ENCODE measurements around the gene LZTS2. TPM values are rescaled to one million over a fixed set of nuclear protein-coding genes. Genes with fewer than 3 reads are reported as not detected.
A peak's percentile ranks its signal among the peaks of the same experiment; 100 is the strongest.

LZTS2 gene
- total and polyA plus RNA-seq, 10 of the 15 experiments (the other 5 are each of a cell fraction or from before 2014, with no cell fraction given) = 0.08 to 13.4 (median 7.2) TPM

DNA sequence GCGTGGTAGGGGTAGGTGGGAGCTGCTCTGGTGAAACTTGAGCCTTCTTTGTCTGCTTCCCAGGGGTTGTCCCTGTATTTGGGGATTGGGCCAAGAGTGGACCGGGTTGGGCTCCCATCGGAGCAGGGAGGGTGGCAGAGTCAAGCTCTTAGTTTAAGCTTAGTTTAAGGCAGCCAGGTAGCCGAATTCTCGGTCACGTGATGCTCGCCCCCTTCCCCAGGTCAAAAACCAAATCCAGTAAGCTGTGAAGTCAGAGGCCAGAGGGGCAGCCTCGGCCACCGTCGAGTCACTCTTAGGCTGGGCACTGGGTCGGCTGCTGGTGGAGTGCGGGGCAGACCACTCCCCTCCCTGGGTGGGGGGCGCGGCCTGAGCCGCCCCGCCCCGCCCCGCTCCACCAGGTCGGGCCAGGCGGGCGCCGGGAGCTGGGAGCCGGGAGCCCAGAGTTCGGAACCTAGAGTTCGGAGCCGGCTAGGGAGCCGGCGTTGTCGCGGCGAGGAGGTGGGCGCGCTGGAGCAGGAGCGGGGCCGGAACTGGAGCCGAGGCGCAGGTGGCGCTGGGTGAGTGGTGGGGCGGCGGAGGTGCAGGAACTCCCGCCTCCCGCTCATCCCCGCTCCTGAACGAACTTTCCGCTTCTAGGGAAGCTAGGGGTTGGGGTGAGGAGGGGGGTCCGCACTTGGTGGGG is 2.8 kb upstream of the LZTS2 start (continued):
- TF ChIP-seq, protein P1, sequence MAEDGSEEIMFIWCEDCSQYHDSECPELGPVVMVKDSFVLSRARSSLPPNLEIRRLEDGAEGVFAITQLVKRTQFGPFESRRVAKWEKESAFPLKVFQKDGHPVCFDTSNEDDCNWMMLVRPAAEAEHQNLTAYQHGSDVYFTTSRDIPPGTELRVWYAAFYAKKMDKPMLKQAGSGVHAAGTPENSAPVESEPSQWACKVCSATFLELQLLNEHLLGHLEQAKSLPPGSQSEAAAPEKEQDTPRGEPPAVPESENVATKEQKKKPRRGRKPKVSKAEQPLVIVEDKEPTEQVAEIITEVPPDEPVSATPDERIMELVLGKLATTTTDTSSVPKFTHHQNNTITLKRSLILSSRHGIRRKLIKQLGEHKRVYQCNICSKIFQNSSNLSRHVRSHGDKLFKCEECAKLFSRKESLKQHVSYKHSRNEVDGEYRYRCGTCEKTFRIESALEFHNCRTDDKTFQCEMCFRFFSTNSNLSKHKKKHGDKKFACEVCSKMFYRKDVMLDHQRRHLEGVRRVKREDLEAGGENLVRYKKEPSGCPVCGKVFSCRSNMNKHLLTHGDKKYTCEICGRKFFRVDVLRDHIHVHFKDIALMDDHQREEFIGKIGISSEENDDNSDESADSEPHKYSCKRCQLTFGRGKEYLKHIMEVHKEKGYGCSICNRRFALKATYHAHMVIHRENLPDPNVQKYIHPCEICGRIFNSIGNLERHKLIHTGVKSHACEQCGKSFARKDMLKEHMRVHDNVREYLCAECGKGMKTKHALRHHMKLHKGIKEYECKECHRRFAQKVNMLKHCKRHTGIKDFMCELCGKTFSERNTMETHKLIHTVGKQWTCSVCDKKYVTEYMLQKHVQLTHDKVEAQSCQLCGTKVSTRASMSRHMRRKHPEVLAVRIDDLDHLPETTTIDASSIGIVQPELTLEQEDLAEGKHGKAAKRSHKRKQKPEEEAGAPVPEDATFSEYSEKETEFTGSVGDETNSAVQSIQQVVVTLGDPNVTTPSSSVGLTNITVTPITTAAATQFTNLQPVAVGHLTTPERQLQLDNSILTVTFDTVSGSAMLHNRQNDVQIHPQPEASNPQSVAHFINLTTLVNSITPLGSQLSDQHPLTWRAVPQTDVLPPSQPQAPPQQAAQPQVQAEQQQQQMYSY (CRISPR knock-in tag; IDR thresholded peaks at IDR 0.05) = no peak
- no peak for TF ChIP-seq MEF2A (IDR thresholded peaks at IDR 0.05; ENCODE audit: insufficient read depth, low read depth, low read length)
- TF ChIP-seq NR2C1 (IDR thresholded peaks at IDR 0.05) = no peak
- no peak for TF ChIP-seq ZNF217 (IDR thresholded peaks at IDR 0.05)

DNA sequence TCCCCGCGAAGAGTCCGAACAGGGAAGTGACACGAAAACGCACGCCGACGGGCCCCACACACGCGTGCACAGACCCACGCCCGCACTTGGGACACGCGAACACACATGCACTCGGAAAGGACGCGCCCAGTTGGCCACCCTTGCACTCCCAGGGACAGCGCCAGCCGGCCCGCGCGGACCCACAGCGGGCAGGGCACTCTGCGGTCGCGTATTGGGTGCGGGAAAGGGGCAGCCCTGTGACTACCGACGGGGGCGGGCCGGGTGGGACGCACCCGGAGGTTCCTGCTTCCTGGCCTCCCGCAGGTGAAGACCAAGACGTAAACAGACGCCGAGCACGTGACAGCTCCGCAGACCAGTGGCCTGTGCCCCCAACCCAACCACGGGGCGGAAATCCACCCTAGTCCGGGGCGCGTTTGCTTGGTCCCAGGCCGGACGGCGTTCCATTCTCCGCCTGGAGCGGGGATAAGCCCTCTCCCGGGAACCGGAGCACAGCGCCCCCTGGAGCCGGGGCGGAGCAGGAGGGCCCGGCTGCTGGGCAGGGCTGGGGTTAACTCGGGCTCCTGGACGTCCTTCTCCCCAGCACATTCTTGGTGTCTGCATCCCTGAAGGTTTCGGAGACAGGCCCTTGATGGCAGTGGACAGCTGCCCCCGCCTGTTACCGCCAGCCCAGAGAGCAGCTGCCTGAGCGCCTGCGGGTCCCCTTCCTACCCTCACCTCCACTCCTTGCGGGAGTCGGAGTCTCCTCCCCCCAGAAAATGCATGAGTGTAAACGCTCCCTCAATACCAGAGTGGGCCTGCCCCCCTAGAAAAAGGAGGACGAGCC is 2.0 kb upstream of the LZTS2 start:
- ATAC-seq = peak; percentile 70
- TF ChIP-seq SMAD1 (IDR thresholded peaks at IDR 0.05; ENCODE audit: low read depth, partially characterized antibody) (no peak), FOXK2 (IDR thresholded peaks at IDR 0.05) (peak; percentile 74), CHD2 (IDR thresholded peaks at IDR 0.05; ENCODE audit: borderline replicate concordance, low read depth, low read length) (0 out of 2 replicates have a peak, but pooled peaks have one; percentile 6), CREM (IDR thresholded peaks at IDR 0.05; ENCODE audit: low read depth) (no peak), GATAD2B (conservative IDR thresholded peaks at IDR 0.05; ENCODE audit: low read depth) (peak; percentile 89; the same call in 1 of the 2 replicates), RELA (IDR thresholded peaks at IDR 0.05; ENCODE audit: borderline replicate concordance, partially characterized antibody) (no peak), NR2F1 (conservative IDR thresholded peaks at IDR 0.05) (peak; percentile 62; the same call in 1 of the 2 replicates), ATF7 (IDR thresholded peaks at IDR 0.05; ENCODE audit: low read depth) (no peak)
- TF ChIP-seq, protein P2, sequence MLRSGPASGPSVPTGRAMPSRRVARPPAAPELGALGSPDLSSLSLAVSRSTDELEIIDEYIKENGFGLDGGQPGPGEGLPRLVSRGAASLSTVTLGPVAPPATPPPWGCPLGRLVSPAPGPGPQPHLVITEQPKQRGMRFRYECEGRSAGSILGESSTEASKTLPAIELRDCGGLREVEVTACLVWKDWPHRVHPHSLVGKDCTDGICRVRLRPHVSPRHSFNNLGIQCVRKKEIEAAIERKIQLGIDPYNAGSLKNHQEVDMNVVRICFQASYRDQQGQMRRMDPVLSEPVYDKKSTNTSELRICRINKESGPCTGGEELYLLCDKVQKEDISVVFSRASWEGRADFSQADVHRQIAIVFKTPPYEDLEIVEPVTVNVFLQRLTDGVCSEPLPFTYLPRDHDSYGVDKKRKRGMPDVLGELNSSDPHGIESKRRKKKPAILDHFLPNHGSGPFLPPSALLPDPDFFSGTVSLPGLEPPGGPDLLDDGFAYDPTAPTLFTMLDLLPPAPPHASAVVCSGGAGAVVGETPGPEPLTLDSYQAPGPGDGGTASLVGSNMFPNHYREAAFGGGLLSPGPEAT (IDR thresholded peaks at IDR 0.05; ENCODE audit: low read depth) = peak; percentile 77

More for the DNA sequence above, 2.0 kb upstream of the LZTS2 start:
- FAIRE-seq = peak; percentile 69
- H3K27ac ChIP-seq (ENCODE audit: control insufficient read depth, insufficient read depth) = peak overlapping the region; percentile 88
- no TSS peak for BruUV-seq (replicated peaks)
- H3K36me3 ChIP-seq (ENCODE audit: control insufficient read depth in 2 of 2, insufficient read depth in 2 of 2, low read length in 1 of 2) = peaks cover 0 to 5% of the 10 kb centered on the region in 2 experiments; a peak in 3 of 4 replicates
- H3K9me3 ChIP-seq (replicated peaks; ENCODE audit: control insufficient read depth, insufficient read depth, low read length) = no peaks in the 10 kb centered on the region
- SMC1A ChIA-PET (ENCODE audit: uncharacterized antibody, unreplicated experiment) = interaction anchor here (1.1 to 2.0 kb wide), 5 partner anchors 10 to 44 kb away, joined by 4 to 9 read pairs (median 5); partner anchors contain the start of genes MRPL43 and TWNK
- H3K4me2 ChIP-seq (ENCODE audit: control insufficient read depth, insufficient read depth) = peak overlapping the region; percentile 99
- in situ Hi-C loops (cut with MboI) = no loop called here
- under 1% methylated on average over 59 of the region's 66 CpGs for WGBS (ENCODE audit: insufficient coverage, insufficient replicate concordance, low lambda C conversion rate, missing lambda C conversion rate)
- peak overlapping the region; percentile 86 for H3K4me3 ChIP-seq
- peaks cover 10% of the 10 kb centered on the region for H3K79me2 ChIP-seq (ENCODE audit: control insufficient read depth, insufficient read depth, low read length)
- H3K27me3 ChIP-seq (replicated peaks in 1 of 2; ENCODE audit: control insufficient read depth in 2 of 2, insufficient read depth in 2 of 2, low read length in 1 of 2) = no peaks in the 10 kb centered on the region
- intact Hi-C loops (cut with micrococcal nuclease; ENCODE audit: unreplicated experiment) = loop anchor here (5.0 kb wide), 1 partner anchor 85 kb away; the partner anchor contains the start of gene SLF2
- RAD21 ChIA-PET (ENCODE audit: unreplicated experiment) = interaction anchor here (0.6 to 4.6 kb wide), 13 partner anchors 10 to 1250 kb away, joined by 3 to 26 read pairs (median 4); partner anchors contain the start of genes KAZALD1, MRPL43, PDZD7 and SFXN3
- CTCF ChIA-PET = interaction anchor here (0.6 to 5.7 kb wide), 29 partner anchors 9 to 998 kb away, joined by 3 to 91 read pairs (median 4); partner anchors contain the start of genes MRPL43, PDZD7, SEMA4G and SFXN3
- no peaks in the 10 kb centered on the region for H4K20me1 ChIP-seq (ENCODE audit: control insufficient read depth, insufficient read depth)
- POLR2A ChIA-PET = interaction anchor here (0.6 to 3.8 kb wide), 6 partner anchors 11 to 490 kb away, joined by 3 to 23 read pairs (median 6); partner anchors contain the start of genes KAZALD1, MRPL43 and TWNK
- H3K4me1 ChIP-seq (ENCODE audit: control insufficient read depth, insufficient read depth, low read length) = peaks cover 17% of the 10 kb centered on the region
- H2AFZ ChIP-seq (ENCODE audit: control insufficient read depth, low read depth, low read length) = peak overlapping the region; percentile 90
- DNase-seq (ENCODE audit: low read depth, low spot score) = no peak
- H3K9ac ChIP-seq (ENCODE audit: control insufficient read depth, insufficient read depth, low read length) = peak overlapping the region; percentile 63
